H1 (cell line): Measurements from ENCODE around the gene KRTAP4-12.
"Not testable (repeated sequence)": the region's sequence is repeated elsewhere in the genome, so short reads cannot be mapped to it uniquely, and the experiment has no call there.

Experiments used
- MAFK ChIP-seq: IDR thresholded peaks from 2 replicates; pipeline ENCODE4 v1.6.1; 2012; ENCODE audit warnings: low read depth, mild to moderate bottlenecking, improper control_type of control experiment, low read length
- POLR2A ChIP-seq, 2 experiments: IDR thresholded peaks; 1 replicate in 1 of 2; 2 replicates in 1 of 2; pipeline ENCODE4 v1.6.1; 2011; ENCODE audit warnings: low read depth in 2 of 2, low read length in 2 of 2, mild to moderate bottlenecking in 2 of 2; ENCODE audit errors: control extremely low read depth in 1 of 2
- POLR2AphosphoS5 ChIP-seq: IDR thresholded peaks from 2 replicates; pipeline ENCODE4 v1.6.1; 2011; ENCODE audit warnings: low read depth, low read length
- SIN3A ChIP-seq, 2 experiments: IDR thresholded peaks in 1 of 2; conservative IDR thresholded peaks in 1 of 2; 2 replicates each; pipeline ENCODE4 v1.6.1; 2011 to 2012; ENCODE audit warnings: low read length in 2 of 2, improper control_type of control experiment in 1 of 2, low read depth in 1 of 2, mild to moderate bottlenecking in 1 of 2

- not testable (repeated sequence) for TF ChIP-seq POLR2A (IDR thresholded peaks at IDR 0.05; ENCODE audit: control extremely low read depth in 1 of 2, low read depth in 2 of 2, low read length in 2 of 2); POLR2AphosphoS5; MAFK; SIN3A (conservative IDR thresholded peaks at IDR 0.05 in 1 of 2, IDR thresholded peaks at IDR 0.05 in 1 of 2; ENCODE audit: low read depth in 1 of 2, low read length in 2 of 2)
Observed at GRCh38 chr17:41119696-41120690, 4.0 kb downstream of the KRTAP4-12 start.
